HS-5 (cell line): ENCODE results near the gene POLR3GL.

Experiments used
- DNase-seq: peaks from one replicate; pipeline ENCODE4 v3.0.0-alpha.2; 2012; ENCODE audit warnings: low read depth

POLR3GL gene

DNA sequence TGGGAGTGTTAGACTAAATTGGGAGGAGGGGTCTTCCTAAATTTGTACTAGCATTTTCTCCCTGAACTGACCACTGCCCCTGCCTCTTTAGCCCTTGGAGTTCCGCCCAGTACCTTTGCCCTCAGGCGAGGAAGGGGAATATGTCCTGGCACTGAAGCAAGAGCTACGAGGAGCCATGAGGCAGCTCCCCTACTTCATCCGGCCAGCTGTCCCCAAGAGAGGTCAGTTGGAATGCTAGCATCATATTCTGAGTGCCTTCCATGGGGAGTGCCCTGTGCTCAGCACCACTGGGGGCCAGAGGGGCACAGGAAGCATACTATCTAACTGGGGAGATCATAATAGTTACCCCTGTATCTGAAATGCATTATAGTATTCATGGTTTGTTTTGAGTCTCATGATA, 10.7 kb downstream of the POLR3GL start:
- no peak for DNase-seq

GRCh38 chr1:145977016-145977415, 12.5 kb downstream of the POLR3GL start:
- no peak for DNase-seq

DNA sequence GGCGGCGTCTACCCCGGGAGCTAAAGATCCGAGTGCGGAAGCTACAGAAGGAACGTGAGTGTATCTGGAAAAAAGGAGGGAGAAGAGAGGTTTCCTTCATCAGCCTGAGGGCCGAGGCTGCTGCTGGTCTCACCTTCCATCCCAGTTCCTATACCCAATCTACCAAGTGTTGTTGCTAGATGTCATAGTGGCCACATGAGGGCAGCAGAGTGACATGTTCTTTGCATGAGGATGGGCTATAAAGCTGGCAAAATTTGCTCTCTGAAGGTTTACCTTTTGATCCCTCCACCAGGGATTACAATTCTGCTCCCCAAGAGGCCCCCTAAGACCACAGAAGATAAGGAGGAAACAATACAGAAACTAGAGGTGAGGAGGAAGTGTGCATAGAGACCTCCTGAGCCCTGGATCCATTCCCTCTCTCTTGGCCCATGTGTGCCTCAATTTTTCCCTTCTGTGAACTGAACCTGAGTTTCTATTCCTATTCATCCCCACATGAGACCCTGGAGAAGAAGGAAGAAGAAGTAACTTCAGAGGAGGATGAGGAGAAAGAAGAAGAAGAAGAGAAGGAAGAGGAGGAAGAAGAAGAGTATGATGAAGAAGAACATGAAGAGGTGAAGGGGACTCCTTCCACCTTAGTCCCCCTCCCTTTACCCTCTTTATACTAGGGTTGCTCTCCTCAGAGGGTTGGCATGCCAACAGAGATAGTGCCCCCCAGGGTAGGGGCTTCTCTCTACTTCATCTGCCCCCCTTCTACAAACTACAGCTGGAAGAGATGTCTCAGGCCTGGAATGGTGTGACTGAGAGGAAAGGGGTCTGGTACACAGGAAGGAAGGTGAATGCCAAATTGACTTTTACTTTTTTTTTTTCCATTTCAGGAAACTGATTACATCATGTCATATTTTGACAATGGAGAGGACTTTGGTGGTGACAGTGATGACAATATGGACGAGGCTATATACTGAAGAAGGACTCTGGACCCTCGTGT, 13.3 kb downstream of the POLR3GL start:
- no peak for DNase-seq

GRCh38 chr1:145978471-145978853, 14.0 kb downstream of the POLR3GL start:
- no peak for DNase-seq

DNA sequence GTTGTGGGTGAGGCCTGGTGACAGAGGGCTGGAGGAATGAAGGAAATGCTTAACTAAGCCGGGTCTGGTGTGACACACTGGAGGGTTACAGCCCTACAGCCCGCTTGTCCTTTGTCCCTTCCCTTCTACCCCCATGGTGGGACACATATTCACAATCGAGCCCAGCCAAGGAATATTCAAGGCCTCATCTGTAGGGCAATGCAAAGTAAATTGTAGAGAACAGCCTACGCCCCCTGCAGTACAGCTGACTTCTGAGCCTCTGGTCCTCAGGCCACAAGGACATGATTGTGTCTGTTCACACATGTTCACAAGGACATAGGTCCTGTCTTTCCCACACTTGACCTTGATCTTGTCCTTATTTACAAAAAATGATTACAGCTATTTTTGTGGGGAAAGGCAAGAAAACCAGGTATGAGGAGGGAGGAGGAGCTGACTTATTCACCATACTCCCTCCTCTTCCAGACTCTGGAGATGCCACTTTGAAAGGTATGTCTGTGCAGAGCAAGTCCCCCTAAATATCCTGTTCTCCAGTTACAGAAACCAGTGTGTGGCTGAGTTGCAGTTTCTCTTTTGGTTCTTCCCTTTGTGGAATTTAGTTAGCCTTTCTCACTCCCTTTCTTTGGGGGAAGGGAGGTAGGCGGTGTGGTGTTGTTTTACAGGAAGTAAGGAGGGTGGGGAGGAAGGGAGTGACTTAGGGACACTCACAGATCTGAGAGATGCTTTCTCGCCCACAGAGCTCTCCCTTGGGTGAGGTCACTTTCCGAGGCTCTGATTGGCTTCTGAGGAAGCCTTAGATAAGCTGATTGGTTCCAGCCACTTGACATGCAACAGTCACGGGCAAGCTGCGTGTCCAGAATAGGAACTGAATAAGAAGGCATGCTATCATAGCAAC, 14.6 kb downstream of the POLR3GL start:
- peak; percentile 99 for DNase-seq

DNA sequence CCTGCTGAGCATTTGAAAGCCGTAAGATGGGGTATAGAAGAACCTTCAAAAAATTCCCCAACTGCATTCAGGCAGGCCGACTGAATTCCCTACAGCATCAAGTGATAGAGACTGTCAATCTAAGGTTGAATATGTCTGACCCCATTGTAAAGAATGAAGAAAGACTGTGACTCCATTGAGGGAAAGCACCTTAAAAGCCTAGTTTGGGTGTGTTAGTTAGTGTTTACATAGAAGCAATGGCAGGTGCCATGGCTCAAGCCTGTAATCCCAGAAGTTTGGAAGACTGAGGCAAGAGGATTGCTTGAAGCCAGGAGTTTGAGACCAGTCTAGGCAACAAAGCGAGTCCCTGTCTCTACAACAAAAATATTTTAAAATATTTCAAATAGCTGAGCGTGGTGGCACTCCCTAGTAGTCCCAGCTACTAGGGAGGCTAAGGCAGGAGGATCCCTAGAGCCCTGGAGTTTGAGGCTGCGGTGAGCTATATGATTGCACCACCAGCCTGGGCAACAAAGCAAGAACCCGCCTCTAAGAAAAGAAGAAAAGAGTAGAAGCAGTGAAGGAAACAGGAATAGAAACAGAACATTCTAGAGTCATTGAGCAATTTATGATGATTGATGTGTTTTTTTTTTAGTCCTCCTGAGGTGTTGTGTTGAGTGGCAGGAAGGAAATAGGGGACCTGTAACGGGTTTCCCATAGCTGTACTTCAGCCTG, 15.4 kb downstream of the POLR3GL start:
- DNase-seq: no peak

DNA sequence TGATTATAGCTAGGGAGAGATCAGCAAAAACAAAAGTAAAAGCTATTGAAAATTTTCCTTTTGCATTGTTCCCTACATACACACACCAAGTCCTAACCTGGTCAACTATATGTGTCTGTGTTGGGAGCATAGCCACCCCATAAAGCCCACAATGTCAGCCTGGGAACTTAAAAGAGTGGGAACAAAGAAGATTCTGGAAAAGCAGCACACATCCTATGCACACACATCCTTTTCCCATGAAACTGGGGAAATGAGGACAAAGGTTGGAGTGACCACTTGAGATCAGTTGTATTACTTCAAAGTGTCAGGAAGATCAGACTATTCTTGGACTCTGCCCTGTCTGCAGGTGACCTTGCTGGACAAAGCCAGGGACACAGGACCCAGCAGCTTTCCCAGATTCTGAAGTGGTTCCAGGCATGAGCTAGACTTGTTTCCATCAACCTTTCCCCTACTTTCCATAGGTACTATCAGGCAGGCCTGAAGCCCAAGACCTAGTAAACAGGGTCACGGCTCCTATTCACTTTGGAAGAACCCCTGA, 16.0 kb downstream of the POLR3GL start:
- no peak for DNase-seq

DNA sequence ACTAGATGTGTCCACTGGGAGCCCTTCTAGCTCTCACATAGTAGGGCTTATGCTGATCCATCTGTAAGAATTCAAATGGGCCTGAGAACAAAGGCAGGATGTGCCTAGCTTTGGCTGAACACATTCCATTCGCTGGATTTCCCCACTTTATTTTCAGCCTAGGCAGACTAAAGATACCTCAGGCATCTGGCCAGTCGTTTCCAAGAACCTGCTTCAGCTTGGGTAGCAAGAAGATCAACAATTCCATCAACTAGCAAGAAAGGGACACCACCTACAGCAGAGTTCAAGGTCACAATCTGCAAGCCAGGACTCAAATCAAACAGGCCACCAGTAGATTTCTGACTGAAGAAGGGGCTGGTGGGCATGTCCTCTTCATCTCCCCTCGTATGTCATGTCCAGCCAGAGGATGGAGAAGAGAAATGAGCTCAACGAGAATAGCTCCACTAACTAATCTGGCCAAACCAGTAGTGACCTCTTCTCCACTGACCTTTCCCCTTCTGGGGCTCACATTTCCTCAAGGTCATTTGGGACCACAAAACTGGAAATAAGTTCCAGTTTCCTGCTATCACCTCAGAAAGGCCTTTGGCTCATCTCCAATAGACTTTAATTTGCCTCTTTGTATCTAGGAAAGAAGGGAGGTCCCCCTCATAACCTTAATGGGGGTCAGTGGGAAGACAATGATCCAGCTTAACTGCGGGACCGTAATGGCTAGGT, 17.7 kb downstream of the POLR3GL start:
- DNase-seq: no peak

GRCh38 chr1:145983206-145983675, 18.8 kb downstream of the POLR3GL start:
- DNase-seq: no peak

DNA sequence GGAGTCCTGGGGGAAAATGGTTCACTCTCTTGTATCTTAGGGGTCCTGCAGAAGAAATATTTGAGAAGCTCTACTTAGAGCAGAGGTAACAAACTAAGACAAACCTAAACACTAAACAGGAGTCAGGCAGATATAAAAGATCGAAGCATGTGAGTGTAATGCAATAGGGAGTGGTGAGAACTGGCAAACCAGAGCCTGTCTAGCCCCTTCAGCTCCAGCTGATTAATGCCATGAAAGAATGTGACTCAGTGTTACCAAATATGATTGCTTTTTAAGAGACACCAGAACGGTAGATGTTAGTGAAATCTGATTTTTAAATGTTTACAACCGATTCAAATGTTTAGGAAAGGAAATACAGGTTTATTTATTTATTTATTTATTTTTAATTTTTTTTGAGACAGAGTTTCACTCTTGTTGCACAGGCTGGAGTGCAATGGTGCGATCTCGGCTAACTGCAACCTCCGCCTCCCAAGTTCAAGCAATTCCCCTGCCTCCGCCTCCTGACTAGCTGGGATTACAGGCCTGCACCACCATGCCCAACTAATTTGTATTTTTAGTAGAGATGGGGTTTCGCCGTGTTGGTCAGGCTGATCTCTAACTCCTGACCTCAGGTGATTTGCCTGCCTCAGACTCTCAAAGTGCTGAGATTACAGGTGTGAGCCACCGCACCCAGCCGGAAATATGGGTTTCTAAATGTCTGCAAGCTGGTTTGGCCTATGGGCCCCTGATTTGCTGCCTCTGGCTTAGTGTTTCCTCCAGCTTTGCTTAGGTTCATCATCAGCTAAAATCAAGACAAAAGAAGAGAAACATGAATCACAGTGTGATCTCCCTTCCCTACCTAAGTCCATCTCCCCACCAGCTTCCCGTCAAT, 19.7 kb downstream of the POLR3GL start:
- DNase-seq: no peak

DNA sequence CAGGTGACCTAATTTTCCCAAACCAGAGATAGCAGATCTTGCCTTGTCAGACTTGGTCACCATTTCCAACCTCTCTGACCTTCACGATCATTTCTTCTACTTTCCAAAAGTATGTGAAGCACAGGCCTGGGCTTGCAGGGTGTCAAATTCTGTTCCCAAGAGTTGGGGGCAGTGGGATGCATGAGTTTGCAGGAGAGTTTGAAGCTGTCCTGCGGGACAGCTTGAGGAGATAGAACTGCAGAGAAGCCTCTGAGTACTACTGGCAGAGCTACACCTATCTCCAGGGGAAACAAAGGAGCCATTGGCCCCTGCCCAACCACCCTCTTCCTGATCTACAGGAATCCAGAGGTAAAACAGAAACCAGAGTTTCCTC, 20.6 kb downstream of the POLR3GL start:
- no peak for DNase-seq

DNA sequence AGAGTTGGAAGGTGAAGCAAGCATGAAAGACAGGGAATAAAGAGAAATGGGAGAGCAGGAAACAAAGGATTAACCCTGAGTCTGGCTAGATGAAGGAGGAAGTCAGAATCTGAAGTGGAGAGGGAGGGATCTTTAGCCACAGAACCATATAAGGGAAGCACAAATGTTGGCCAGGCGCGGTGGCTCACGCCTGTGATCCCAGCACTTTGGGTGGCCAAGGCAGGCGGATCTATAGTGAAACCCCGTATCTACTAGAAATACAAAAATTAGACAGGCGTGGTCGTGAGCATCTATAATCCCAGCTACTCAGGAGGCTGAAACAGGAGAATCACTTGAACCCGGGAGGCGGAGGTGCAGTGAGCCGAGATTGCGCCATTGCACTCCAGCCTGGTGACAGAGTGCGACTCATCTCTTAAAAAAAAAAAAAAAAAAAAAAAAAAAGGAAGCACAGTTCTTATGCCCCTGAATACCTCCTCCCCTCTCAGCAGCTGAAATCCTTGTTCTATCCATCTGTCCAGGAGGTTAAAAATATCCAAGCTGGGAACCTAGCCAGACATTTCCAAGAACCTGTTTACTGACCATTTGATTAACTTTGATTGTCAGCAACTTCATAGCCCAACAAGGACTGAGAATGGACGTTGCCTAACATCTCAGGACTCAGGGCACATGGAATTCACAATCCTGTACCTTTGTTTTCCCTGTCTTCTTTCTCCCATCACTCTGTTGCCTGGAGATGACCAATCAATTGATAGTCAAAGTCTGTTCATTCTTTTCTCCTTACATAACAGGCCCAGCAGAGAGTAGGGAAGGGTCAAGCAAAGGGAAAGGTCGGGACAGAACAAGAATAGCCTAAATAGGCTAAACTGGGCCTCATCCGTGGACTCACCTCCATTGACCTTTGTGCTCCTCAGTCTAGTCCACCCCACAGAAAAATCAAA, 21.3 kb downstream of the POLR3GL start:
- peak; percentile 65 for DNase-seq

DNA sequence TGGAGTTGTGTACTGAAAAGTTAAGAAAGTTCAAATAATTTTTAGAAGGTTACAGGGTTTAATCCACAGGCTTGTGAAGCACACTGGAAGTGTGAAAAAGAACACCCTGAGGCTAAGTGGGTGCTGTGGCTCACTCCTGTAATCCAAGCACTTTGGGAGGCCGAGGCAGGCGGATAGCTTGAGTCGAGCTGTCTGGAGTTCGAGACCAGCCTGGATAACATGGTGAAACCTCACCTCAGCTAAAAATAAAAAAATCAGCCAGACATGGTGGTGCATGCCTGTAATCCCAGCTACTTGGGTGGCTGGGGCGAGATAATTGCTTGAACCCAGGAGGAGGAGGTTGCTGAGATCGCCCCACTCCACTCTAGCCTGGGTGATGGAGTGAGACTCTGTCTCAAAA, 22.1 kb downstream of the POLR3GL start:
- DNase-seq: no peak

GRCh38 chr1:145987926-145988325, 23.4 kb downstream of the POLR3GL start:
- no peak for DNase-seq

DNA sequence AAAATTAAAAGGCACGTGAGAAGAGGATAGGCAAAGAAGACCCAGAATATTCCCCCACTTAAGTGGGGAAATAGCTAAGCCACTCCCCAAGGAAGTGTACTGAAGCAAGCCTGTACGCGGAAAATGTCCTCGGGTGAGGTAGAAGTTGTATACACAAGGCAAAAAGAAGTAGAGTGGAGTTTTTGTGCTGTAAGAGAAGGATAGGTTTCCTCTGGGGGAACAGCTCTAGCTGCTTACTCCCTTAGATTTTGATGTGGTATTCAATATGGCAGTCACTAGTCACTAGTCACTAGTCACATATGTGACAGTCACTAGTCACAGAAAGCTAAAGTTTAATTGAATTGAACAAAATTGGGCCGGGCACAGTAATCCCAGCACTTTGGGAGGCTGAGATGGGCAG, 24.3 kb downstream of the POLR3GL start:
- no peak for DNase-seq

DNA sequence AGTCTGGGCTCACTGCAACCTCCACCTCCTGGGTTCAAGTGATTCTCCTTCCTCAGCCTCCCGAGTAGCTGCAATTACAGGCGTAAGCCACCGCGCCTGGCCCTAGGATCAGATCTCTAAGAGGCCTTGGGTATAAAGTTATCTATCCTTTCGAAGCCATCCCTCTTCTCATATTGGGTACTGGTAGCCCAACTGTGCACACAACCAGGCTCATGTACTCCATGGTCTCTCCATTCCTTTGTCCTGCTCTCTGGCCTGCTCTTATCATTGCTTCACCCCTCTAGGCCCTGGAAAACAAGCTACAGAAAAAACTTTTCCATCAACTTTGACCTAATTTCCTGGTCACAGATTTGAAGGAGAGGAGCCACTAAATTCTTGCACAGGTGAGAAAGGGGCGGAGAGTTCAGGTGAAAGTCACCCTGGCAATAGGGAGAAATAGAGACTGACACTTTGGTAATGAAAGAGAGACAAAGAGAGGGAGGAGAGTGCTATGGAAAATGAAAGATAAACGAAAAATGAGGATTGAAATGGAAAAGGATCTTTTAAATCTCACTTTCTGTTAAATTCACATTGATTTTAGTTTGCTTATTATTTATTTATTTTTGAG, 25.9 kb downstream of the POLR3GL start:
- DNase-seq: no peak

GRCh38 chr1:145991735-145992412, 27.4 kb downstream of the POLR3GL start:
- no peak for DNase-seq

- no peak for DNase-seq
Observed at GRCh38 chr1:145992502-145992936, 28.0 kb downstream of the POLR3GL start.
